Measurements from ENCODE around the gene FIBP. TPM values are rescaled to one million over a fixed set of nuclear protein-coding genes. Genes with fewer than 3 reads are reported as not detected.
A peak's percentile ranks its signal among the peaks of the same experiment; 100 is the strongest.

FIBP gene
- total RNA-seq, 1 experiment from 2014 or later: 221 TPM

DNA sequence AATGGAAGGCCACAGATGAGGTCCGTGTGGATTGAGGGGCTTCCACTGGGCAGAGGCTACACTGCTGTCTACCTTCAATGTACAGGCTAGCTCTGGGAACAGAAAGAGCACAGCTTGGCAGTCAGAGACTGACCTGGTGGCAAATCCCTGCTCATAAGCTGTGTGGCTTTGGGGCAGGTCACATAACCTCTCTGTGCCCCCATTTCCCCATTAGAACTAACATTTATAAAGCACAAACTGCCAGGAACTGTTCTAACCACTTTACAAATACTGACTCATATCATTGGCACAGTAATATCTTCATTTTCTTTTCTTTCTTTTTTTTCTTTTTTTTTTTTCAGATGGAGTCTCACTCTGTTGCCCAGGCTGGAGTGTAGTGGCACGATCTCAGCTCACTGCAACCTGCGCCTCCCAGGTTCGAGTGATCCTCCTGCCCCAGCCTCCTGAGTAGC, 8.8 kb upstream of the FIBP start:
- H3K9me3 ChIP-seq (ENCODE audit: low read length): no peaks in the 10 kb centered on the region
- TF ChIP-seq EZH2 (IDR thresholded peaks at IDR 0.05; ENCODE audit: low read length, unreplicated experiment) (no peak), EZH2phosphoT487 (IDR thresholded peaks at IDR 0.05; ENCODE audit: borderline replicate concordance, low read length) (no peak)
- no peaks in the 10 kb centered on the region for H3K27me3 ChIP-seq (ENCODE audit: low read length)
- H3K9ac ChIP-seq (ENCODE audit: low read length): peak overlapping the region; percentile 98
- peak overlapping the region; percentile 78 for H3K4me3 ChIP-seq (ENCODE audit: low read length)
- ChIA-PET POLR2A (ENCODE audit: unreplicated experiment) (interaction anchor here (0.5 to 0.8 kb wide), 2 partner anchors 14 to 19 kb away, joined by 3 read pairs; no protein-coding TSS in a partner anchor), CTCF (interaction anchor here (0.8 kb wide), 1 partner anchor 15 kb away, joined by 3 read pairs; no protein-coding TSS in a partner anchor)
- no peaks in the 10 kb centered on the region for H3K9me2 ChIP-seq (replicated peaks; ENCODE audit: low read length)
- H2AFZ ChIP-seq (ENCODE audit: low read length): no peak overlapping the region
- H3K36me3 ChIP-seq (ENCODE audit: low read depth, low read length): peaks cover 64% of the 10 kb centered on the region
- peaks cover 84% of the 10 kb centered on the region for H3K79me2 ChIP-seq (ENCODE audit: low read length)
- intact Hi-C loops (cut with micrococcal nuclease): loop anchor here (2.0 kb wide), 1 partner anchor 16 kb away; no protein-coding TSS in a partner anchor
- DNase-seq (peak; percentile 30), ATAC-seq (no peak)
- peaks cover 64% of the 10 kb centered on the region for H4K20me1 ChIP-seq (ENCODE audit: low read length)
- peaks cover 57% of the 10 kb centered on the region for H3F3A ChIP-seq (ENCODE audit: low read length, unreplicated experiment)
- no TSS peak for BruUV-seq (replicated peaks)
- peak overlapping the region; percentile 96 for H3K27ac ChIP-seq (ENCODE audit: low read length)
- peak overlapping the region; percentile 96 for H3K4me2 ChIP-seq (ENCODE audit: low read length)
- peaks cover 45% of the 10 kb centered on the region for H3K4me1 ChIP-seq (ENCODE audit: insufficient read depth, low read length)

DNA sequence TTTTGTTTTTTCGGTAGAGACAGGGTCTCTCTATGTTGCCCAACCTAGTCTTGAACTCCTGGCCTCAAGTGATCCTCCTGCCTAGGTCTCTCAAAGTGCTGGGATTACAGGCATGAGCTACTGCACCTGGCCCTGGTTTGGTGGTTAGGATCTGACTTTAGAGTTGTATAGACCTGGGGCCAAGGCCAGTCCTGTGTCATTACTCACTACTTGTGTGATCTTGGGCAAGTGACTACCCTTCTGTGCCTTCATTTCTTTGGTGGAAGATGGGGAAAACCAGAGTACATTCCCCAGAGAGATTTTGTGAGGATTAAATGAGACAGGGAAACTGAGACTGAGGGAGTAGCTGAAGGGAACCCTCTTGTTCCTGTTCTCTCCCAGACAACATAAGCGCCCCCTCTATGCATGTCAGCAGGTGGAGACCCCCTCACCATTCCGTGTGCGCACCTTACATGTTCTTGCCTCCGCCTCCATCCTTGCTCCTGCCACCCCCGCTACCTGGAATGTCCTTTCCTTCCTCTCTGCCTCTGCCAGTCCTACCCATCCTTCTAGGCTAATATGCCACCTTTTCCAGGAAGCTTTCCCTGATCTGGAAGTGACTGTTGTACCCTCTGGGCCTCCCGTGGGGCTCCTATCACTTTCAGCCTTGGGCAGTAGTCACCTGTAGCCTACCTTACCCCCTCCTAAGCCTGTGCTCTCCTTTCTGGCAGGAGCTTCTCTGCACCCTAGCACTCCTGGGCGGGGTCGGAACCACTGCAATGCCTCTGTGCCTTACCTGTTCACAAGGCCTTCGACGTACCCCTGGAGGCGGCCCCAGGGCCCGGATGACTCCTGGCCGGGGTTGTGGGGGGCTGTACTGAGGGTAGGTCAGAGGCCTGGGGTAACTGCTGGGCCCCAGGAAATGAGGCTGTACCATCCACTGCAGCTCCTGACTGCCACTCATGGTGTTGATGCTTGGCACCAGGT, 8.0 kb upstream of the FIBP start:
- peaks cover 64% of the 10 kb centered on the region for H3K36me3 ChIP-seq (ENCODE audit: low read depth, low read length)
- no peak for TF ChIP-seq EZH2phosphoT487 (IDR thresholded peaks at IDR 0.05; ENCODE audit: borderline replicate concordance, low read length)
- TF ChIP-seq EZH2 (IDR thresholded peaks at IDR 0.05; ENCODE audit: low read length, unreplicated experiment): no peak
- TF ChIP-seq, protein P1, sequence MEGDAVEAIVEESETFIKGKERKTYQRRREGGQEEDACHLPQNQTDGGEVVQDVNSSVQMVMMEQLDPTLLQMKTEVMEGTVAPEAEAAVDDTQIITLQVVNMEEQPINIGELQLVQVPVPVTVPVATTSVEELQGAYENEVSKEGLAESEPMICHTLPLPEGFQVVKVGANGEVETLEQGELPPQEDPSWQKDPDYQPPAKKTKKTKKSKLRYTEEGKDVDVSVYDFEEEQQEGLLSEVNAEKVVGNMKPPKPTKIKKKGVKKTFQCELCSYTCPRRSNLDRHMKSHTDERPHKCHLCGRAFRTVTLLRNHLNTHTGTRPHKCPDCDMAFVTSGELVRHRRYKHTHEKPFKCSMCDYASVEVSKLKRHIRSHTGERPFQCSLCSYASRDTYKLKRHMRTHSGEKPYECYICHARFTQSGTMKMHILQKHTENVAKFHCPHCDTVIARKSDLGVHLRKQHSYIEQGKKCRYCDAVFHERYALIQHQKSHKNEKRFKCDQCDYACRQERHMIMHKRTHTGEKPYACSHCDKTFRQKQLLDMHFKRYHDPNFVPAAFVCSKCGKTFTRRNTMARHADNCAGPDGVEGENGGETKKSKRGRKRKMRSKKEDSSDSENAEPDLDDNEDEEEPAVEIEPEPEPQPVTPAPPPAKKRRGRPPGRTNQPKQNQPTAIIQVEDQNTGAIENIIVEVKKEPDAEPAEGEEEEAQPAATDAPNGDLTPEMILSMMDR (conservative IDR thresholded peaks at IDR 0.05; ENCODE audit: low read depth, low read length): no peak
- peak; percentile 21 for DNase-seq
- ChIA-PET POLR2A (ENCODE audit: unreplicated experiment) (interaction anchor here (0.5 to 0.8 kb wide), 3 partner anchors 15 to 83 kb away, joined by 3 read pairs; no protein-coding TSS in a partner anchor), CTCF (interaction anchor here (0.8 kb wide), 1 partner anchor 16 kb away, joined by 3 read pairs; no protein-coding TSS in a partner anchor)
- intact Hi-C loops (cut with micrococcal nuclease): loop anchor here (2.0 kb wide), 1 partner anchor 16 kb away; no protein-coding TSS in a partner anchor
- no peaks in the 10 kb centered on the region for H3K9me3 ChIP-seq (ENCODE audit: low read length)
- peaks cover 77% of the 10 kb centered on the region for H3K79me2 ChIP-seq (ENCODE audit: low read length)
- peak overlapping the region; percentile 96 for H3K27ac ChIP-seq (ENCODE audit: low read length)
- H2AFZ ChIP-seq (ENCODE audit: low read length): no peak overlapping the region
- H3K4me1 ChIP-seq (ENCODE audit: insufficient read depth, low read length): peaks cover 38% of the 10 kb centered on the region
- BruUV-seq (replicated peaks): no TSS peak
- H3K9me2 ChIP-seq (replicated peaks; ENCODE audit: low read length): no peaks in the 10 kb centered on the region
- H3K9ac ChIP-seq (ENCODE audit: low read length): peak overlapping the region; percentile 98
- no peak for ATAC-seq
- no peaks in the 10 kb centered on the region for H3K27me3 ChIP-seq (ENCODE audit: low read length)
- peak overlapping the region; percentile 78 for H3K4me3 ChIP-seq (ENCODE audit: low read length)
- H3K4me2 ChIP-seq (ENCODE audit: low read length): peak overlapping the region; percentile 96
- peaks cover 64% of the 10 kb centered on the region for H4K20me1 ChIP-seq (ENCODE audit: low read length)
- H3F3A ChIP-seq (ENCODE audit: low read length, unreplicated experiment): peaks cover 57% of the 10 kb centered on the region

DNA sequence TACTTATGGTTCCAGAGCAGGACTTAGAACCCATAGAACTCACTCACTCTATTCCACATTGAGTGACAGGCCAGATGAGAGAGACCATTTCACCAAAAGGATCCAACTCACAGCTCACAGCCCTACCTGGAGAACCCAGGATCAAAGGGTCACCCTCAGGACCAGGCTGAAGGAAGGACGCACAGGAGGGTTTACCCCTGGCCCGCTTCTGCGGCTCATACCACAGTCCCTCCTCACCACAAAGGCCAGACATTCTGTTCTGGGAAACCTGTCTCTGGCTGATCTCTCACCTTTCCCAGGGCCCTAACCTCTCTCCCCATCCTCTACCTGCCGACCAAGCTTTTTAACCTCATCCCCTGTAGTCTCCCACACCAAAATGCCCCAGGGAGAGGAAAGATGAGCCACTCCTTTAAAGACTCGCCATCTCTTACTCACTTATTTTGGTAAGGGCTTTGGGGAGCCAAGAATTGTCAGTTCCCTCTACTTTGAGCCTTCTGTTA, 7.3 kb upstream of the FIBP start:
- BruUV-seq (replicated peaks): no TSS peak
- TF ChIP-seq EZH2 (IDR thresholded peaks at IDR 0.05; ENCODE audit: low read length, unreplicated experiment) (no peak), EZH2phosphoT487 (IDR thresholded peaks at IDR 0.05; ENCODE audit: borderline replicate concordance, low read length) (no peak)
- TF ChIP-seq, protein P1 (conservative IDR thresholded peaks at IDR 0.05; ENCODE audit: low read depth, low read length): no peak
- no peaks in the 10 kb centered on the region for H3K9me2 ChIP-seq (replicated peaks; ENCODE audit: low read length)
- H3K27me3 ChIP-seq (ENCODE audit: low read length): no peaks in the 10 kb centered on the region
- peak overlapping the region; percentile 96 for H3K27ac ChIP-seq (ENCODE audit: low read length)
- H3K4me2 ChIP-seq (ENCODE audit: low read length): peak overlapping the region; percentile 96
- H3K4me3 ChIP-seq (ENCODE audit: low read length): peak overlapping the region; percentile 78
- H3K36me3 ChIP-seq (ENCODE audit: low read depth, low read length): peaks cover 64% of the 10 kb centered on the region
- no peak overlapping the region for H2AFZ ChIP-seq (ENCODE audit: low read length)
- peaks cover 69% of the 10 kb centered on the region for H3K79me2 ChIP-seq (ENCODE audit: low read length)
- peaks cover 57% of the 10 kb centered on the region for H3F3A ChIP-seq (ENCODE audit: low read length, unreplicated experiment)
- ChIA-PET CTCF (no interaction called here), POLR2A (ENCODE audit: unreplicated experiment) (interaction anchor here (0.7 to 0.8 kb wide), 2 partner anchors 23 to 83 kb away, joined by 3 read pairs; no protein-coding TSS in a partner anchor)
- no peaks in the 10 kb centered on the region for H3K9me3 ChIP-seq (ENCODE audit: low read length)
- H4K20me1 ChIP-seq (ENCODE audit: low read length): peaks cover 64% of the 10 kb centered on the region
- intact Hi-C loops (cut with micrococcal nuclease): no loop called here
- peak; percentile 54 for DNase-seq
- ATAC-seq: no peak
- H3K9ac ChIP-seq (ENCODE audit: low read length): peak overlapping the region; percentile 98
- H3K4me1 ChIP-seq (ENCODE audit: insufficient read depth, low read length): peaks cover 30% of the 10 kb centered on the region
